ENCODE measurements around the gene LPP. TPM values are rescaled to one million over a fixed set of nuclear protein-coding genes. Genes with fewer than 3 reads are reported as not detected.

LPP gene
- total RNA-seq, 1 donor, result 196 TPM

DNA sequence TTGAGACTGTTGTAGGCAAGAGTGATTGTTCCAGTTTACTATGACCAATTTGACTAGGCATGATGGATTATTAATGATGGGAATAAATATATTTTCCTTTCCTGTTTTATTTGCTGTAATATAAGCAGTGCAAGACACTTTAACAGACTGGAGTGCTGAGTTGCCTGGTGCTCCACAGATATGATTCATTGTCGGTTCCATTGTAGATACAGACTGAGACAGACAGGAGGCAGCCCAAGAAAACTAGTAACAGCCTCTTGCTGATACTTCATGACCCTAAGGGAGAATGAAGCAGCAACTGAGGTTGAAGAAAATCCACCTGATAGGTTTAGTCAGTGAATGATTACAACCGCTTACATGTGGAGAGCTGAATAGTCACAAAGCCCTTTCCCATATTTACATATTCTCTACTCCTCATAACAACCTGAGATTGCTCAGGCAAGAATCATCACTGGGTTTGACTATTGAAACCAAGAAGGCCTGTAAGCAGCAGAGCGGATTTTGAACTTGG lies 782.7 kb downstream of the LPP start:
- H3K4me3 ChIP-seq (ENCODE audit: low read depth, low read length), result no peak overlapping the region
- DNase-seq (ENCODE audit: low read depth), result no peak
- TF ChIP-seq, protein P1, sequence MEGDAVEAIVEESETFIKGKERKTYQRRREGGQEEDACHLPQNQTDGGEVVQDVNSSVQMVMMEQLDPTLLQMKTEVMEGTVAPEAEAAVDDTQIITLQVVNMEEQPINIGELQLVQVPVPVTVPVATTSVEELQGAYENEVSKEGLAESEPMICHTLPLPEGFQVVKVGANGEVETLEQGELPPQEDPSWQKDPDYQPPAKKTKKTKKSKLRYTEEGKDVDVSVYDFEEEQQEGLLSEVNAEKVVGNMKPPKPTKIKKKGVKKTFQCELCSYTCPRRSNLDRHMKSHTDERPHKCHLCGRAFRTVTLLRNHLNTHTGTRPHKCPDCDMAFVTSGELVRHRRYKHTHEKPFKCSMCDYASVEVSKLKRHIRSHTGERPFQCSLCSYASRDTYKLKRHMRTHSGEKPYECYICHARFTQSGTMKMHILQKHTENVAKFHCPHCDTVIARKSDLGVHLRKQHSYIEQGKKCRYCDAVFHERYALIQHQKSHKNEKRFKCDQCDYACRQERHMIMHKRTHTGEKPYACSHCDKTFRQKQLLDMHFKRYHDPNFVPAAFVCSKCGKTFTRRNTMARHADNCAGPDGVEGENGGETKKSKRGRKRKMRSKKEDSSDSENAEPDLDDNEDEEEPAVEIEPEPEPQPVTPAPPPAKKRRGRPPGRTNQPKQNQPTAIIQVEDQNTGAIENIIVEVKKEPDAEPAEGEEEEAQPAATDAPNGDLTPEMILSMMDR (IDR thresholded peaks at IDR 0.05; ENCODE audit: insufficient read depth, low read depth, low read length), result no peak

DNA sequence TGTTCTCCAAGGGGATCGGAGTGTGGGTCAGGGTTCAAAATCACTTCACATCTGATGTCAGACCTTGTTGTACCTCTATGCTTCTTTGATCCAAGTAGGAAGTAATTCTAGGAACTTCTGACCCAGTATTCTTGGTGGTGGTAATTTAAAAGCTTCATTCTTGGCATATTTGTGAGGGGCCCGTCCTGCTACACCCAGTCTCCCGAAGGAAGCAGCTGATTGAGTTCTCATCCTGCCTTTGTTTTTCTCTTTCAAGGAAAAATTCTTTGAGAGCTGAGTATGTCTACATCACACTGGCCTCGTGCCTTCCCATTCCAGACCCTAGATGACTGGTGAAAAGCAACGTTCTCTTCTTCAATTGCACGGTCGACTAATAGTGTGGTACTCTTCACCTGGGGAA lies 783.4 kb downstream of the LPP start:
- no peak overlapping the region for H3K4me3 ChIP-seq (ENCODE audit: low read depth, low read length)
- no peak for DNase-seq (ENCODE audit: low read depth)
- TF ChIP-seq, protein P1 (IDR thresholded peaks at IDR 0.05; ENCODE audit: insufficient read depth, low read depth, low read length), result no peak

DNA sequence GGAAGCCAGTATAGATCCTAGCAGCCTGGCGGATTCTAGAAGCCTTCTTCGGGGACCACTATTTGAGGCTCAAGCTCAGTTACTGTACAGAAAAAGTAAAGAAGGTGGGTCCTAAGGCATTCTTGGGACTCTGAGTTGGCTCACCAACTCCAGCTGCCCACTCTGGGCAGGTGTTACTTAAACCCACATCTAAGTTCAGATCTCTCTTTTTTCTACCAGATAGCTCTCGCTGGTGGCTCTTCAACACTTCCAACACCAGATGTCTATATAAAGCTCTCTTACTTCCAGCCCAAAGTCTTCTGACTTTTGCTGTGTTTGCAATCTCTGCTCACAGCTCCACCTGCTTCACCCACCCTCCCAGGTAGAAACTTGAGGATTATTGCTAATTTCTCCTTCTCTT lies 785.0 kb downstream of the LPP start:
- no peak overlapping the region for H3K4me3 ChIP-seq (ENCODE audit: low read depth, low read length)
- no peak for DNase-seq (ENCODE audit: low read depth)
- TF ChIP-seq, protein P1 (IDR thresholded peaks at IDR 0.05; ENCODE audit: insufficient read depth, low read depth, low read length), result no peak

DNA sequence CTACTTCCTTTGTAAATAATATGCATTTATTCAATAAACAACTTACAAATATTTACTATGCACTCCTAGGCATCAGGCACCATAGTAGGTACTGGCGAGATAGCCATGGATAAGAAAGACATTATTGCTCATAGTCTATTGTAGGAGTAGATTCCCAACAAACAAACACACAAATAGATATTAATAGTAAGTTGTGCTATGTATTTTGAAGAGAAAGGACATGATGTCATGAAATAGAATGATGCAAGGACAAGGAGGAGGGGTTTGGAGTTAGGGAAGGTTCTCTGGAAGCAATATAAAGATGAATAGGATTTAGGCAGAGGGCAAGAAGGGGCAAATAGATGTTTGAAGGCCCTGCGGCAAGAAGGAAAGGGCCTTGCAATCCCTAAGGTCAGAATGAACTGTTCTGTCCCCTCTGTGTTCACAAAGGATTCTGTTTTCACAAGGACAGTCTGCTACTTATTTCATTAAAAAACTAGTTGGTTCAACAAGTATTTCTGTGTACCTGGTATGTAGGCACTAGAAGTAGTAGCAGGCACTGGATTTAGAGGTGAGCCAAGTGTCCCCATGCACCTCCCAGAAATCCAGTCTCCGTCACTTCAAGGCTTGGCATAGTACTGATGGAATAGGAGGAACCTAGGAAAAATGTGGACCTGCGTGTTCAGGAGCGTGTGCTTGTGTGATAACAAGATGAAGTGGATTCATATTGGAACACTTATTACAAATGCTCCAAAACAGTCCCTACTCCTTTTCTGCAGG lies 786.0 kb downstream of the LPP start:
- DNase-seq (ENCODE audit: low read depth), result no peak
- TF ChIP-seq, protein P1 (IDR thresholded peaks at IDR 0.05; ENCODE audit: insufficient read depth, low read depth, low read length), result no peak
- H3K4me3 ChIP-seq (ENCODE audit: low read depth, low read length), result no peak overlapping the region

Small RNA genes lying within 50 kb of the gene (small RNA-seq; reads per million reads assigned to genes)
- gene MIR28, result 6,865 reads per million, percentile 100 among the genes with 10 or more reads in this experiment
